Measurements from ENCODE around the gene SP2. TPM values are rescaled to one million over a fixed set of nuclear protein-coding genes. Genes with fewer than 3 reads are reported as not detected.
A peak's percentile ranks its signal among the peaks of the same experiment; 100 is the strongest.

SP2 gene
- total RNA-seq, 3 donors from 2014 or later, result 20.9 to 25.6 (median 23.1) TPM

- no peak for ATAC-seq
- H3K4me3 Mint-ChIP-seq, result no peak overlapping the region
- peaks cover 3% of the 10 kb centered on the region for H3K4me1 Mint-ChIP-seq (ENCODE audit: low read depth)
- H3K36me3 Mint-ChIP-seq (ENCODE audit: insufficient read depth), result peaks cover 2% of the 10 kb centered on the region
- peaks cover 2% of the 10 kb centered on the region for H3K9me3 Mint-ChIP-seq
- no peak for DNase-seq
- no peaks in the 10 kb centered on the region for H3K27me3 Mint-ChIP-seq (ENCODE audit: low read depth)
Observed at GRCh38 chr17:47935961-47936360, 39.9 kb downstream of the SP2 start.

DNA sequence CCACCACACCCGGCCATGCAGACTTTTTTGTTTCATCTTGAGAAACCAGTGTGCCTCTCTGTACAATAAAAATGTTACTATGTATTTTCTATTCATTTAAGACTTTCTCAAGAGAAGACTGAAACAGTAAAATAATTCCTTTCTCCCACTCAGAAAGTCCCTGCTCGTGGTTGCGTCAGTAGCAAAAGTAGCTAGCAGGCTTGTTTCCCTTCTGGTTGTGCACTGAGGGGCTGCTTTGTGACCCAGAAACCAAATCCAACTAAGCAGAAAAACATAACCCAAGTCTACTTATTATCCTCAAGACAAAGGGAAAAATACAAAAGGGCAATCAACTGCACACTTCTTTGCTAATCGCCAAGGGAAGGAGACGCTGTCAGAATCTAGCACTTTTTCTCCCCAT is 41.9 kb downstream of the SP2 start:
- H3K4me3 Mint-ChIP-seq, result no peak overlapping the region
- no peak for DNase-seq
- peaks cover 1% of the 10 kb centered on the region for H3K36me3 Mint-ChIP-seq (ENCODE audit: insufficient read depth)
- H3K9me3 Mint-ChIP-seq, result peaks cover 5% of the 10 kb centered on the region
- no peaks in the 10 kb centered on the region for H3K27me3 Mint-ChIP-seq (ENCODE audit: low read depth)
- H3K4me1 Mint-ChIP-seq (ENCODE audit: low read depth), result peaks cover 18% of the 10 kb centered on the region
- no peak for ATAC-seq

GRCh38 chr17:47941246-47942095 is 45.4 kb downstream of the SP2 start, which contains the start of gene PNPO:
TSS of gene PNPO (plus strand) at chr17:47941571. CDS start at chr17:47941676, 105 bp downstream.
- H3K36me3 Mint-ChIP-seq (ENCODE audit: insufficient read depth), result peaks cover 9% of the 10 kb centered on the region
- H3K4me1 Mint-ChIP-seq (ENCODE audit: low read depth), result peaks cover 36% of the 10 kb centered on the region
- H3K4me3 Mint-ChIP-seq, result peak within 1 kb of the TSS; percentile 91
- peak; percentile 89 for DNase-seq
- H3K9me3 Mint-ChIP-seq, result peaks cover 5% of the 10 kb centered on the region
- no peaks in the 10 kb centered on the region for H3K27me3 Mint-ChIP-seq (ENCODE audit: low read depth)
- peak; percentile 98 to 99 for ATAC-seq

DNA sequence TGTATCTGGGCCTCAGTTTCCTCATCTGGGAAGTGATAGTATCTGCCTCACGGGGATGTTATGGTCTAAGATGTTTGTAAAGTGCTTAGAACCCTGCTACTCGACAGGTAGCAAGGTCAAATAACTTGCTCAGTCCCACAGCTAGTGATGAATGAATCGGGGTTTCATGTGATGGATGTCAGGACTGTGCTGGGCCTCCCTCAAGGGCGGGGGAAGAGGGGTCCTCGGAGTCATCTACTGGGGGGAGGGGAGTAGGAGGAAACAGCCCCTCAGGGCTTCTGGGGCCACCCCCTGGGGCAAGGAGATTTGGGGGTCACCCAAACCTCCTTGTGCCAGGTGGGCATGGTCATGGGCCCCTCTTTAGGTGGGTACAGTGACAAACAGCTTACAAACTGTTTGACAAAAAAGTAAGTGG is 46.1 kb downstream of the SP2 start:
- ATAC-seq (peak in 1 of 2 donors; percentile 9), DNase-seq (no peak)
- Mint-ChIP-seq H3K4me1 (ENCODE audit: low read depth) (peaks cover 39% of the 10 kb centered on the region), H3K9me3 (peaks cover 5% of the 10 kb centered on the region), H3K4me3 (peak overlapping the region; percentile 91), H3K27me3 (ENCODE audit: low read depth) (no peaks in the 10 kb centered on the region), H3K36me3 (ENCODE audit: insufficient read depth) (peaks cover 9% of the 10 kb centered on the region)

GRCh38 chr17:47942568-47942967 is 46.5 kb downstream of the SP2 start:
- Mint-ChIP-seq H3K4me1 (ENCODE audit: low read depth) (peaks cover 41% of the 10 kb centered on the region), H3K36me3 (ENCODE audit: insufficient read depth) (peaks cover 9% of the 10 kb centered on the region)
- no peak for ATAC-seq

GRCh38 chr17:47945080-47945479 is 49.0 kb downstream of the SP2 start:
- DNase-seq (no peak), ATAC-seq (no peak)
- peaks cover 5% of the 10 kb centered on the region for H3K9me3 Mint-ChIP-seq
- no peak overlapping the region for H3K4me3 Mint-ChIP-seq
- no peaks in the 10 kb centered on the region for H3K27me3 Mint-ChIP-seq (ENCODE audit: low read depth)
- H3K36me3 Mint-ChIP-seq (ENCODE audit: insufficient read depth), result peaks cover 16% of the 10 kb centered on the region
- peaks cover 54% of the 10 kb centered on the region for H3K4me1 Mint-ChIP-seq (ENCODE audit: low read depth)

More at GRCh38 chr17:47942568-47942967, 46.5 kb downstream of the SP2 start:
- peak overlapping the region; percentile 91 for H3K4me3 Mint-ChIP-seq
- DNase-seq, result no peak
- H3K9me3 Mint-ChIP-seq, result peaks cover 5% of the 10 kb centered on the region
- H3K27me3 Mint-ChIP-seq (ENCODE audit: low read depth), result no peaks in the 10 kb centered on the region

GRCh38 chr17:47945529-47946508 is 49.8 kb downstream of the SP2 start:
- Mint-ChIP-seq H3K27me3 (ENCODE audit: low read depth) (no peaks in the 10 kb centered on the region), H3K4me3 (no peak overlapping the region), H3K36me3 (ENCODE audit: insufficient read depth) (peaks cover 16% of the 10 kb centered on the region), H3K9me3 (peaks cover 5% of the 10 kb centered on the region), H3K4me1 (ENCODE audit: low read depth) (peaks cover 57% of the 10 kb centered on the region)
- DNase-seq (no peak), ATAC-seq (no peak)

DNA sequence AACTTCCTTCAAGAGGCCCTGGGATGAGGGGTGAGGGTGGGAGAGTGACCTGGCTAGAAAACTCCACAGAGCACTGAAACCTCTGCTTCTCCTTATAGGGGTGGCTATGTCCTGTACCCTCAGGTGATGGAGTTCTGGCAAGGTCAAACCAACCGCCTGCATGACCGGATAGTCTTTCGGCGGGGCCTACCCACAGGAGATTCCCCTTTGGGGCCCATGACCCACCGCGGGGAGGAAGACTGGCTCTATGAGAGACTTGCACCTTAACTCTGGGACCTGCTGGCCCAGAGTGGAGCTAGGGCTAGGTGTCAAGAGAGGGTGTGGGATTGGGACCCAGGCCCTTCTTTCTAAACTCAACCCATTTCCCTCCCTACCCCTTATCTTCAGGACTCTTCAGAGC is 50.5 kb downstream of the SP2 start:
- Mint-ChIP-seq H3K4me1 (ENCODE audit: low read depth) (peaks cover 51% of the 10 kb centered on the region), H3K9me3 (no peaks in the 10 kb centered on the region), H3K27me3 (ENCODE audit: low read depth) (no peaks in the 10 kb centered on the region), H3K36me3 (ENCODE audit: insufficient read depth) (peaks cover 16% of the 10 kb centered on the region), H3K4me3 (no peak overlapping the region)
- DNase-seq (no peak), ATAC-seq (no peak)

DNA sequence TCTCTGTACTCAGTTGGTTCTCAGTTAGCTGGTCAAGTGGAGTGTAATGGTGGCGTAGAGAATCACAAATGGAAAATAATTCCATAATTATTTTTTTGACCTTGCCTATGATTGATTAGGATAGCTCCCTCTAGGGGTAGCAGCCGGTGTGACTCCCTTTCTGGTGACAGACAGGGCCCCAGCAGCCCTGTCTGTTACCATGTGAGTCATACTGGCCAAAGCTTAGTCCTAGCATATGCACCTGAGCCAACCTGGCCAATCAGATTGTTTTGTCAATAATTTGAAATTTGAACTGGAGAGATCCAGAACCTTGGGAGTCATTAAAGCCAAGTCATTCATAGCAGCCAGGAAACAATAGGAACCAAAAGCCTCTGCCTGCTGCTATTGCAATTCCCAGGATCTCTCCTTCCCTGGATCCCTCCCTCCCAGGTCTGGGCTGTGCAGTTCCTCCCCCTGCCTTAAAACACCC is 50.9 kb downstream of the SP2 start:
- Mint-ChIP-seq H3K36me3 (ENCODE audit: insufficient read depth) (peaks cover 16% of the 10 kb centered on the region), H3K4me1 (ENCODE audit: low read depth) (peaks cover 48% of the 10 kb centered on the region), H3K9me3 (no peaks in the 10 kb centered on the region), H3K4me3 (no peak overlapping the region), H3K27me3 (ENCODE audit: low read depth) (no peaks in the 10 kb centered on the region)
- ATAC-seq (peak; percentile 80 to 83), DNase-seq (peak; percentile 68)

DNA sequence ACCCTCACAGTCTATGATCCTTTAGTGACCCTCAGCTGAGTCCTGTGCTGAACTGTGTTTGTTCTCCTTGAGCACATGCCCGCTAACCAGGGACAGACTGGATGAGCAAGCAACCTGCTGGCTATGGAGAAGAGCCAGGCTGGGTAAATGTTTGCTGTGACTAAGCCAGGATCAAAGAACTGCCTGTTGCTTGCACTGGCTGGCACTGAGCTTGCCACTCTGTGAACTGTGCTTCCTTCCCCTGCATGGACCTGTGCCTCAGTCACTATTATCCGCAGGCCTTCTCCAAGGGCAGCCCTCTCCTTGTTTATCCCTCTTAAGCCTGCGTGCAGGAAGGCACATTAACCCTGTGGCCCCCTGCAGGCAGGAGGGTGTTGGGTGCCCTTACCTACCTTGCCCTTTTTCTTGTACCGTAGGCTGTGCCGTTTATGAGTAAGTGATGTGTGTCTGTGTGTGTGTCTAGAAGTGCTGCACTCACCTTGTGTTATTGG is 52.7 kb downstream of the SP2 start:
- Mint-ChIP-seq H3K9me3 (no peaks in the 10 kb centered on the region), H3K4me1 (ENCODE audit: low read depth) (peaks cover 38% of the 10 kb centered on the region), H3K27me3 (ENCODE audit: low read depth) (no peaks in the 10 kb centered on the region), H3K4me3 (no peak overlapping the region), H3K36me3 (ENCODE audit: insufficient read depth) (peaks cover 13% of the 10 kb centered on the region)
- DNase-seq (no peak), ATAC-seq (peak; percentile 9 to 17)

DNA sequence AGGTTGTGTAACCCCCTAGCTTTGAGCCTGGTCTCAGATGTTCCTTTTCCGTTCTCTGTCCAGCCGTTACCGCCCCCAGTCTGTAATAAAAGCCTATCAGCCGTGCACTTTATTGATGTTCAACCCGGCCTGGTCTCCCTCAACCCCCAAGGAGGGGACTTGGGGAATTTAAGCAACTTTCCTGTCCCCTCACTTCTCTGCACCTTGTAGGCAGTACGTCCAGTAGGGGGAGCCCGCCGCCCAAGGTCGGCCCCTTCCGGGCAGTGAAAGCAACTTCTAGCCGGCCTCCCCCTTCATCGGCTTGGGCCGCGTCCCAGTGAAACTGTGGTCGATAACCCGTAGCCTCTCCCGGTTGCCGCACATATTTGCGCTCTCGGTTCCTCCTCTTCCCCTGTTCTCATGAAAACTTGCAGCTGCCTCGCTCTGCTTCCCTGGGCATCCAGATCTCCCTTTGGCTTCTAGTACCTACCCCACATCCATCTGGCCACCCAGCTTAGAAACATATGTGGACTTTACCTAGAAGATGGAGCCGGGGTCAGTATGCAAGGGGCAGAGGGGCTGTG is 53.2 kb downstream of the SP2 start:
- ATAC-seq (peak; percentile 74 to 80), DNase-seq (peak; percentile 73)
- Mint-ChIP-seq H3K4me1 (ENCODE audit: low read depth) (peaks cover 37% of the 10 kb centered on the region), H3K9me3 (no peaks in the 10 kb centered on the region), H3K36me3 (ENCODE audit: insufficient read depth) (peaks cover 12% of the 10 kb centered on the region), H3K27me3 (ENCODE audit: low read depth) (no peaks in the 10 kb centered on the region), H3K4me3 (peak overlapping the region; percentile 64)

DNA sequence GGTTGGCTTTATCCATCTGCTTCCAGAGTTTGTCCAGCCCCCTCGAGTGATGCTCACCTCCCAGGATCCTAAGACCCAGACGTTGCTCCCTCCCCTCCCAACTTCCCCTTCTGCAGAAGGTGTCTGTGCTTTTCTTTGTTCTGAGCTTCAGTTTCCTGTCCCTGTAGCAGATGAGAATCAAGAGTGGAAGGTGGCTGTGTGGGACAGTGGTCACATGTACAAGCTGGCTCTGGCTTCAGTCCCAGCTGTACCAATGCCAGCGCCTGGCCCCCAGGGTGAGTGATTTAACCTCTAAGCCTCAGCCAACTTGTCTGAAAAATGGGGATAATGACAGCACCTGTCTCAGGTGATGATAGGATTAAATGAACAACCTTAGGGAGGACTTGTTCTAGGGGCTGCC is 53.9 kb downstream of the SP2 start:
- Mint-ChIP-seq H3K4me1 (ENCODE audit: low read depth) (peaks cover 30% of the 10 kb centered on the region), H3K9me3 (no peaks in the 10 kb centered on the region), H3K27me3 (ENCODE audit: low read depth) (no peaks in the 10 kb centered on the region), H3K36me3 (ENCODE audit: insufficient read depth) (peaks cover 10% of the 10 kb centered on the region), H3K4me3 (no peak overlapping the region)
- DNase-seq, result no peak
- no peak for ATAC-seq

DNA sequence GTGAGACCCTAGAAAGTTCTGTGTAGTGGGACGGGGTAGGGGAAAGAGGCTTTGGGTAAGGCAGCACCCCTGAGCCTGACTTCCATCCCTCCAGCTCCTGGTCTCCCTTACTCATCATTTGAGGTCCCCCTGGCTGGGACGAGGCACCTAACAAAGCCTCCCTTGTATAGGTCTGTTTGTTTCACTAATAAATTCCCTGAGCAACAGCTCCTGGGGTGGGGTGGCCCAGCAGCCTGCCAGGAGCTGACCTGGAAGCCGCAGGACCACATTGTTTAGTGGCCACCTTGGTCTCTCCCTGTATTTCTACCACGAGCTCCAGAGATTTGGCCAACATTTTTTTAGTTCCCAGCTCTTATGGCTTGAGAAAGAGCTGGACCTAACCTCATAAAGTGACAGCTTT is 54.4 kb downstream of the SP2 start:
- peaks cover 25% of the 10 kb centered on the region for H3K4me1 Mint-ChIP-seq (ENCODE audit: low read depth)
- no peaks in the 10 kb centered on the region for H3K27me3 Mint-ChIP-seq (ENCODE audit: low read depth)
- H3K9me3 Mint-ChIP-seq, result no peaks in the 10 kb centered on the region
- DNase-seq (no peak), ATAC-seq (no peak)
- no peak overlapping the region for H3K4me3 Mint-ChIP-seq
- H3K36me3 Mint-ChIP-seq (ENCODE audit: insufficient read depth), result peaks cover 9% of the 10 kb centered on the region
